ENCODE results near the gene TPTE2.

DNA sequence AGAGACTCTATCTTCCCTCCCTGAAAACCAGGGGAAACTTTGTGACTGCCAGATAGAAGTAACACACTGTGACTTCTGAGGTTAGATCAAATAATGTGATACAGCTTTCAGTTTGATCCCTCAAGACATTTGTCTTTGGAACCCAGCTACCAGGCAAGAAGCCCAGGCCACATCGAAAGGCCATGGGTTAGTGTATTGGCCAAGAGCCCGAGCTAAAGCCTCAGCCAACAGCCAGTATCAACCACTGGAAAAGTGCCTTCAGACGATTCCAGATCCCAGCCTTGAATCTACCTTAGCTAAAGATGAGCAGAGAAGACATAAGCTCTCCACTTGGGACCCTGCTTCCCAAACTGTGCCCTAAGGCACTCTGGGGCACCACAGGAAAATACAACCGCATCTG, 10.9 kb upstream of the TPTE2 start:
- TF ChIP-seq POLR2A (IDR thresholded peaks at IDR 0.05; ENCODE audit: low read depth, low read length): no peak
- TF ChIP-seq SPI1 (IDR thresholded peaks at IDR 0.05; ENCODE audit: low read depth, low read length): no peak
- TF ChIP-seq TAF1 (IDR thresholded peaks at IDR 0.05; ENCODE audit: low read depth, low read length): no peak
- no peak for TF ChIP-seq POLR2AphosphoS5 (IDR thresholded peaks at IDR 0.05; ENCODE audit: low read depth, low read length)
- no peak for TF ChIP-seq POU2F2 (IDR thresholded peaks at IDR 0.05; ENCODE audit: low read depth, low read length)
